MM.1S (cell line): ENCODE results near the gene ASPRV1.

ENCODE experiments used
- EZH2 ChIP-seq: fragments of 300-600 bp; sonication (generic); optimal IDR thresholded peaks from 2 replicates; pipeline ENCODE3; 2017; ENCODE audit warnings: low read depth, mild to moderate bottlenecking, antibody characterized with exemption, low read length, mixed read lengths
- EZH2phosphoT487 ChIP-seq: fragments of 300-600 bp; sonication (generic); IDR thresholded peaks from 2 replicates; pipeline ENCODE4 v1.6.1; 2018; ENCODE audit warnings: antibody characterized with exemption, low read length
- TF ChIP-seq, protein P1 (sequence below): fragments of 300-600 bp; sonication (generic); IDR thresholded peaks from 2 replicates; pipeline ENCODE4 v1.5.1; 2016; ENCODE audit warnings: antibody characterized with exemption, low read length, mixed read lengths

GRCh38 chr2:69995511-69995910 lies 34.1 kb upstream of the ASPRV1 start:
- no peak for TF ChIP-seq EZH2
- TF ChIP-seq, protein P1, sequence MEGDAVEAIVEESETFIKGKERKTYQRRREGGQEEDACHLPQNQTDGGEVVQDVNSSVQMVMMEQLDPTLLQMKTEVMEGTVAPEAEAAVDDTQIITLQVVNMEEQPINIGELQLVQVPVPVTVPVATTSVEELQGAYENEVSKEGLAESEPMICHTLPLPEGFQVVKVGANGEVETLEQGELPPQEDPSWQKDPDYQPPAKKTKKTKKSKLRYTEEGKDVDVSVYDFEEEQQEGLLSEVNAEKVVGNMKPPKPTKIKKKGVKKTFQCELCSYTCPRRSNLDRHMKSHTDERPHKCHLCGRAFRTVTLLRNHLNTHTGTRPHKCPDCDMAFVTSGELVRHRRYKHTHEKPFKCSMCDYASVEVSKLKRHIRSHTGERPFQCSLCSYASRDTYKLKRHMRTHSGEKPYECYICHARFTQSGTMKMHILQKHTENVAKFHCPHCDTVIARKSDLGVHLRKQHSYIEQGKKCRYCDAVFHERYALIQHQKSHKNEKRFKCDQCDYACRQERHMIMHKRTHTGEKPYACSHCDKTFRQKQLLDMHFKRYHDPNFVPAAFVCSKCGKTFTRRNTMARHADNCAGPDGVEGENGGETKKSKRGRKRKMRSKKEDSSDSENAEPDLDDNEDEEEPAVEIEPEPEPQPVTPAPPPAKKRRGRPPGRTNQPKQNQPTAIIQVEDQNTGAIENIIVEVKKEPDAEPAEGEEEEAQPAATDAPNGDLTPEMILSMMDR = no peak
- no peak for TF ChIP-seq EZH2phosphoT487
